Measurements from ENCODE around the gene TRIM72. TPM values are rescaled to one million over a fixed set of nuclear protein-coding genes. Genes with fewer than 3 reads are reported as not detected.

The TRIM72 gene
- total RNA-seq, 1 experiment from 2014 or later, result 1.8 TPM

DNA sequence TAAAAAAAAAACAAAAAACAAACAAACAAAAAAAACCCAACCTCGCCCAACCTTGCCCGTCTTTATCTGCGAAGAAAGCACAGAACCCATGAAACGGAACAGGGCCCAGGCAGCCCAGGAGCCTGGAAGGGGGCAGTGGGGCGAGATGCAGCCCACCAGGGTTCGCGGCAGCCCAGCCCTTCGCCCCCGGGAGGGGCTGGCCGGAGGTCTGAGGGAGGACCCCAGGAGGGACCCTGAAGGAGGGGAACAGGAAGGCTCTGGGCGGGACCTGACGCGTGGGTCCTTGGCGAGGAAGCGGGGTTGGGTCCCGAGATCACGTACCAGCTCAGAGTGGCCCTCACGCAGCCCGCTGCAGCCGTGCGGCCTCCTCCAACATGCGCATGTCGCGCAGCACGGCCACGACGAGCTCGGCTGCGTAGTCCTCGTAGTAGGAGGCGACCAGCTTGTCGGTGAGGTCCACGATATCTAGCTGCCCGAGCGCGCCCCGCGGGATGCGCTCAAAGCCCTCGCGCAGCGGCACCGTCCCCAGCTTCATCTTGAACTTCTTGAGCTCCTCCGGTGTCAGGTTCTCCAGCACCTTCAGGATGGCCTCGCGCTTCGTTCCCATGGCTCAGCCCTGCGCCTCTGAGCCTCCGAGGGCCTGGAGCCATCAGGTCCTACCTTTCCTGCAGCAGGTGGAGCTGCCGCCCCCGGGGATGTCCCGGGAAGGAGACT is 2.7 kb downstream of the TRIM72 start, which contains the start of gene PYDC1 (continued):
- TF ChIP-seq, protein P1, sequence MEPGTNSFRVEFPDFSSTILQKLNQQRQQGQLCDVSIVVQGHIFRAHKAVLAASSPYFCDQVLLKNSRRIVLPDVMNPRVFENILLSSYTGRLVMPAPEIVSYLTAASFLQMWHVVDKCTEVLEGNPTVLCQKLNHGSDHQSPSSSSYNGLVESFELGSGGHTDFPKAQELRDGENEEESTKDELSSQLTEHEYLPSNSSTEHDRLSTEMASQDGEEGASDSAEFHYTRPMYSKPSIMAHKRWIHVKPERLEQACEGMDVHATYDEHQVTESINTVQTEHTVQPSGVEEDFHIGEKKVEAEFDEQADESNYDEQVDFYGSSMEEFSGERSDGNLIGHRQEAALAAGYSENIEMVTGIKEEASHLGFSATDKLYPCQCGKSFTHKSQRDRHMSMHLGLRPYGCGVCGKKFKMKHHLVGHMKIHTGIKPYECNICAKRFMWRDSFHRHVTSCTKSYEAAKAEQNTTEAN (CRISPR knock-in tag; IDR thresholded peaks at IDR 0.05), result peak; percentile 85; the same call in 1 of the 2 replicates
- TF ChIP-seq EMX1 (CRISPR knock-in tag; IDR thresholded peaks at IDR 0.05), result no peak
- TF ChIP-seq FOXK1 (CRISPR knock-in tag; IDR thresholded peaks at IDR 0.05), result peak; percentile 73; the same call in 1 of the 2 replicates
- no peak for TF ChIP-seq ZNF416 (CRISPR knock-in tag; IDR thresholded peaks at IDR 0.05)
- TF ChIP-seq, protein P2, sequence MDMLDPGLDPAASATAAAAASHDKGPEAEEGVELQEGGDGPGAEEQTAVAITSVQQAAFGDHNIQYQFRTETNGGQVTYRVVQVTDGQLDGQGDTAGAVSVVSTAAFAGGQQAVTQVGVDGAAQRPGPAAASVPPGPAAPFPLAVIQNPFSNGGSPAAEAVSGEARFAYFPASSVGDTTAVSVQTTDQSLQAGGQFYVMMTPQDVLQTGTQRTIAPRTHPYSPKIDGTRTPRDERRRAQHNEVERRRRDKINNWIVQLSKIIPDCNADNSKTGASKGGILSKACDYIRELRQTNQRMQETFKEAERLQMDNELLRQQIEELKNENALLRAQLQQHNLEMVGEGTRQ (CRISPR knock-in tag; IDR thresholded peaks at IDR 0.05), result no peak
- TF ChIP-seq RELA (CRISPR knock-in tag; IDR thresholded peaks at IDR 0.05; ENCODE audit: borderline replicate concordance), result no peak
- peak; percentile 70 for TF ChIP-seq MYBL2 (CRISPR knock-in tag; IDR thresholded peaks at IDR 0.05)
- TF ChIP-seq, protein P3, sequence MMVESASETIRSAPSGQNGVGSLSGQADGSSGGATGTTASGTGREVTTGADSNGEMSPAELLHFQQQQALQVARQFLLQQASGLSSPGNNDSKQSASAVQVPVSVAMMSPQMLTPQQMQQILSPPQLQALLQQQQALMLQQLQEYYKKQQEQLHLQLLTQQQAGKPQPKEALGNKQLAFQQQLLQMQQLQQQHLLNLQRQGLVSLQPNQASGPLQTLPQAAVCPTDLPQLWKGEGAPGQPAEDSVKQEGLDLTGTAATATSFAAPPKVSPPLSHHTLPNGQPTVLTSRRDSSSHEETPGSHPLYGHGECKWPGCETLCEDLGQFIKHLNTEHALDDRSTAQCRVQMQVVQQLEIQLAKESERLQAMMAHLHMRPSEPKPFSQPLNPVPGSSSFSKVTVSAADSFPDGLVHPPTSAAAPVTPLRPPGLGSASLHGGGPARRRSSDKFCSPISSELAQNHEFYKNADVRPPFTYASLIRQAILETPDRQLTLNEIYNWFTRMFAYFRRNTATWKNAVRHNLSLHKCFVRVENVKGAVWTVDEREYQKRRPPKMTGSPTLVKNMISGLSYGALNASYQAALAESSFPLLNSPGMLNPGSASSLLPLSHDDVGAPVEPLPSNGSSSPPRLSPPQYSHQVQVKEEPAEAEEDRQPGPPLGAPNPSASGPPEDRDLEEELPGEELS (CRISPR knock-in tag; IDR thresholded peaks at IDR 0.05), result peak; percentile 53; the same call in 1 of the 2 replicates
- TF ChIP-seq ZNF232 (CRISPR knock-in tag; IDR thresholded peaks at IDR 0.05), result 0 out of 2 replicates have a peak, but pooled peaks have one; percentile 39
- TF ChIP-seq MXD4 (CRISPR knock-in tag; IDR thresholded peaks at IDR 0.05; ENCODE audit: borderline replicate concordance), result no peak
- TF ChIP-seq SP1 (CRISPR knock-in tag; conservative IDR thresholded peaks at IDR 0.05), result 0 out of 2 replicates have a peak, but pooled peaks have one; percentile 44
- TF ChIP-seq, protein P4, sequence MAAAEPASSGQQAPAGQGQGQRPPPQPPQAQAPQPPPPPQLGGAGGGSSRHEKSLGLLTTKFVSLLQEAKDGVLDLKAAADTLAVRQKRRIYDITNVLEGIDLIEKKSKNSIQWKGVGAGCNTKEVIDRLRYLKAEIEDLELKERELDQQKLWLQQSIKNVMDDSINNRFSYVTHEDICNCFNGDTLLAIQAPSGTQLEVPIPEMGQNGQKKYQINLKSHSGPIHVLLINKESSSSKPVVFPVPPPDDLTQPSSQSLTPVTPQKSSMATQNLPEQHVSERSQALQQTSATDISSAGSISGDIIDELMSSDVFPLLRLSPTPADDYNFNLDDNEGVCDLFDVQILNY (CRISPR knock-in tag; IDR thresholded peaks at IDR 0.05), result peak; percentile 72; the same call in 1 of the 2 replicates

DNA sequence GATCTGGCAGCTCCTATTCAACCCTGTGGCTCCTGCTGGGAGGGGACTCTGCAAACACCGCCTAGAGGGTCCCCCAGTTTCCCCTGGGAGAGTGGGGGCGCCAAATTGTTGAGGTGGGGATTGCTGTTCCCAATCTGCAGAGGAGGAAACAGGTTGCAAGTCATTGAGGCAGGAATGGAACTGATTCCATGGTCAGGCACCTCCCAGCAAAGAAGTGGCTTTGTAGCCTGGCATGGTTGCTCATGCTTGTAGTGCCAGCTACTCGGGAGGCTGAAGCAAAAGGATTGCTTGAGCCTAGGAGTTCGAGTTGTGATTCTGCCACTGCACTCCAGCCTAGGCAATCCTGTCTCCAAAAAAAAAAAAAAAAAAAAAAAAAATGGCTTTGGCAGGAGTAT is 3.2 kb downstream of the TRIM72 start:
- DNase-seq (ENCODE audit: low spot score), result no peak
- CTCF ChIA-PET, result interaction anchor here (0.5 to 4.9 kb wide), 22 partner anchors 10 to 478 kb away, joined by 3 to 41 read pairs (median 3); partner anchors contain the start of genes ARMC5, HSD3B7, KAT8 and PYCARD

DNA sequence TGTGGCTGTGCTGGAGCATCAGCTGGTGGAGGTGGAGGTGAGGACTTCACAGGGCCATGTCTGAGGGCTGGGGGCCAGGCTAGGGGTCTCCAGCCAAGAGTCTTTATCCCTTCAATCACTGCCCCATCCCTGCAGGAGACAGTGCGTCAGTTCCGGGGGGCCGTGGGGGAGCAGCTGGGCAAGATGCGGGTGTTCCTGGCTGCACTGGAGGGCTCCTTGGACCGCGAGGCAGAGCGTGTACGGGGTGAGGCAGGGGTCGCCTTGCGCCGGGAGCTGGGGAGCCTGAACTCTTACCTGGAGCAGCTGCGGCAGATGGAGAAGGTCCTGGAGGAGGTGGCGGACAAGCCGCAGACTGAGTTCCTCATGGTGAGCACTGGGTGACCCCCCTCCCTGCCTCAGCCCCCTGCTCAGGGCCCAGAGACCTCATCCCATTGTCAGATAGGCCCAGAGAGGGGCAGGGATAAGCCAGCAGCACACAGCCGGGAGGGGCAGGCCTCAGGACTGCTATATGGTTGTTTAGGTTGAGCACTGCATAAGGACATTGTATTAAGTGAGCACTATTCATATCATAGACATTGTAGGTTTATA is 5.3 kb downstream of the TRIM72 start:
- ChIA-PET POLR2A (interaction anchor here (0.6 kb wide), 1 partner anchor 8 kb away, joined by 3 read pairs; no protein-coding TSS in a partner anchor), CTCF (interaction anchor here (1.3 to 1.4 kb wide), 2 partner anchors 17 to 114 kb away, joined by 4 read pairs; partner anchors contain the start of gene PYCARD)
- Mint-ChIP-seq H3K27me3 (ENCODE audit: low read depth) (peaks cover 51% of the 10 kb centered on the region), H3K36me3 (no peaks in the 10 kb centered on the region), H3K4me1 (peaks cover 17% of the 10 kb centered on the region), H3K4me3 (no peak overlapping the region), H3K9me3 (no peaks in the 10 kb centered on the region), H3K27ac (no peak overlapping the region; the same call in 1 of the 2 replicates)
- DNase-seq (ENCODE audit: low spot score), result no peak
- ATAC-seq, result no peak
- no peak for TF ChIP-seq ZNF121 (CRISPR knock-in tag; IDR thresholded peaks at IDR 0.05)
- no peak for TF ChIP-seq ETV6 (CRISPR knock-in tag; IDR thresholded peaks at IDR 0.05)
- TF ChIP-seq, protein P5, sequence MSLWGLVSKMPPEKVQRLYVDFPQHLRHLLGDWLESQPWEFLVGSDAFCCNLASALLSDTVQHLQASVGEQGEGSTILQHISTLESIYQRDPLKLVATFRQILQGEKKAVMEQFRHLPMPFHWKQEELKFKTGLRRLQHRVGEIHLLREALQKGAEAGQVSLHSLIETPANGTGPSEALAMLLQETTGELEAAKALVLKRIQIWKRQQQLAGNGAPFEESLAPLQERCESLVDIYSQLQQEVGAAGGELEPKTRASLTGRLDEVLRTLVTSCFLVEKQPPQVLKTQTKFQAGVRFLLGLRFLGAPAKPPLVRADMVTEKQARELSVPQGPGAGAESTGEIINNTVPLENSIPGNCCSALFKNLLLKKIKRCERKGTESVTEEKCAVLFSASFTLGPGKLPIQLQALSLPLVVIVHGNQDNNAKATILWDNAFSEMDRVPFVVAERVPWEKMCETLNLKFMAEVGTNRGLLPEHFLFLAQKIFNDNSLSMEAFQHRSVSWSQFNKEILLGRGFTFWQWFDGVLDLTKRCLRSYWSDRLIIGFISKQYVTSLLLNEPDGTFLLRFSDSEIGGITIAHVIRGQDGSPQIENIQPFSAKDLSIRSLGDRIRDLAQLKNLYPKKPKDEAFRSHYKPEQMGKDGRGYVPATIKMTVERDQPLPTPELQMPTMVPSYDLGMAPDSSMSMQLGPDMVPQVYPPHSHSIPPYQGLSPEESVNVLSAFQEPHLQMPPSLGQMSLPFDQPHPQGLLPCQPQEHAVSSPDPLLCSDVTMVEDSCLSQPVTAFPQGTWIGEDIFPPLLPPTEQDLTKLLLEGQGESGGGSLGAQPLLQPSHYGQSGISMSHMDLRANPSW (CRISPR knock-in tag; conservative IDR thresholded peaks at IDR 0.05; ENCODE audit: low read depth), result no peak
- no peak for TF ChIP-seq GRHL2 (CRISPR knock-in tag; IDR thresholded peaks at IDR 0.05; ENCODE audit: insufficient replicate concordance, severe bottlenecking)
- TF ChIP-seq FOXP1 (CRISPR knock-in tag; IDR thresholded peaks at IDR 0.05; ENCODE audit: borderline replicate concordance), result no peak
- TF ChIP-seq ZNF396 (CRISPR knock-in tag; IDR thresholded peaks at IDR 0.05; ENCODE audit: borderline replicate concordance), result no peak

More for the DNA sequence above, 3.2 kb downstream of the TRIM72 start:
- Mint-ChIP-seq H3K27me3 (ENCODE audit: low read depth) (peaks cover 63% of the 10 kb centered on the region), H3K36me3 (no peaks in the 10 kb centered on the region), H3K27ac (no peak overlapping the region), H3K4me3 (peak overlapping the region; percentile 77), H3K4me1 (peaks cover 30% of the 10 kb centered on the region), H3K9me3 (no peaks in the 10 kb centered on the region)
- ATAC-seq, result no peak
- 0 out of 2 replicates have a peak, but pooled peaks have one; percentile 5 for TF ChIP-seq ZNF232 (CRISPR knock-in tag; IDR thresholded peaks at IDR 0.05)
- TF ChIP-seq, protein P6, sequence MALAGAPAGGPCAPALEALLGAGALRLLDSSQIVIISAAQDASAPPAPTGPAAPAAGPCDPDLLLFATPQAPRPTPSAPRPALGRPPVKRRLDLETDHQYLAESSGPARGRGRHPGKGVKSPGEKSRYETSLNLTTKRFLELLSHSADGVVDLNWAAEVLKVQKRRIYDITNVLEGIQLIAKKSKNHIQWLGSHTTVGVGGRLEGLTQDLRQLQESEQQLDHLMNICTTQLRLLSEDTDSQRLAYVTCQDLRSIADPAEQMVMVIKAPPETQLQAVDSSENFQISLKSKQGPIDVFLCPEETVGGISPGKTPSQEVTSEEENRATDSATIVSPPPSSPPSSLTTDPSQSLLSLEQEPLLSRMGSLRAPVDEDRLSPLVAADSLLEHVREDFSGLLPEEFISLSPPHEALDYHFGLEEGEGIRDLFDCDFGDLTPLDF (CRISPR knock-in tag; IDR thresholded peaks at IDR 0.05), result no peak
- POLR2A ChIA-PET, result interaction anchor here (0.5 to 1.9 kb wide), 2 partner anchors 61 to 117 kb away, joined by 3 to 5 read pairs; no protein-coding TSS in a partner anchor
